HG03558 (cell line): ENCODE data around the gene RFPL1.
"Not testable (repeated sequence)": the region's sequence is repeated elsewhere in the genome, so short reads cannot be mapped to it uniquely, and the experiment has no call there.

Experiments
- ATAC-seq: cut with Tn5 transposase; IDR thresholded peaks from one replicate; pipeline ENCODE4 v1.9.1; 2021; ENCODE audit warnings: moderate number of reproducible peaks; ENCODE audit not compliant: unreplicated experiment; ENCODE audit errors: extremely low read depth

The RFPL1 gene

GRCh38 chr22:29438283-29438682 lies at the start of gene RFPL1:
TSS of gene RFPL1 (plus strand) at chr22:29438583.
- ATAC-seq = not testable (repeated sequence)

GRCh38 chr22:29388759-29389090 lies 49.7 kb upstream of the RFPL1 start:
- ATAC-seq = no peak

- no peak for ATAC-seq
These were observed 48.1 kb upstream of the RFPL1 start for GRCh38 chr22:29390270-29390669.

GRCh38 chr22:29391546-29391945 lies 46.8 kb upstream of the RFPL1 start:
- no peak for ATAC-seq

GRCh38 chr22:29393019-29393608 lies 45.3 kb upstream of the RFPL1 start:
- no peak for ATAC-seq

GRCh38 chr22:29394931-29395581 lies 43.3 kb upstream of the RFPL1 start:
- ATAC-seq = no peak

- ATAC-seq = no peak
These were observed 42.3 kb upstream of the RFPL1 start for GRCh38 chr22:29396126-29396525.

- ATAC-seq = no peak
These were observed 40.6 kb upstream of the RFPL1 start for GRCh38 chr22:29397791-29398190.

- no peak for ATAC-seq
These were observed 37.8 kb upstream of the RFPL1 start for GRCh38 chr22:29400576-29400975.

GRCh38 chr22:29401538-29401937 lies 36.8 kb upstream of the RFPL1 start:
- ATAC-seq = not testable (repeated sequence)

- ATAC-seq = no peak
These were observed 29.4 kb upstream of the RFPL1 start for GRCh38 chr22:29408940-29409339.

GRCh38 chr22:29411569-29412211 lies 26.7 kb upstream of the RFPL1 start:
- ATAC-seq = not testable (repeated sequence)

GRCh38 chr22:29412772-29413171 lies 25.6 kb upstream of the RFPL1 start:
- ATAC-seq = not testable (repeated sequence)

- not testable (repeated sequence) for ATAC-seq
These were observed 23.3 kb upstream of the RFPL1 start for GRCh38 chr22:29414951-29415591.

GRCh38 chr22:29418704-29419103 lies 19.7 kb upstream of the RFPL1 start:
- ATAC-seq = not testable (repeated sequence)

- ATAC-seq = no peak
These were observed 11.9 kb upstream of the RFPL1 start for GRCh38 chr22:29426476-29426875.

- ATAC-seq = no peak
These were observed 11.1 kb upstream of the RFPL1 start for GRCh38 chr22:29427176-29427760.

GRCh38 chr22:29431986-29432385 lies 6.4 kb upstream of the RFPL1 start:
- ATAC-seq = no peak

GRCh38 chr22:29433856-29434255 lies 4.5 kb upstream of the RFPL1 start:
- no peak for ATAC-seq

GRCh38 chr22:29434288-29434687 lies 4.1 kb upstream of the RFPL1 start:
- no peak for ATAC-seq
